ENCODE measurements around the gene GINS1.

Gene GINS1

DNA sequence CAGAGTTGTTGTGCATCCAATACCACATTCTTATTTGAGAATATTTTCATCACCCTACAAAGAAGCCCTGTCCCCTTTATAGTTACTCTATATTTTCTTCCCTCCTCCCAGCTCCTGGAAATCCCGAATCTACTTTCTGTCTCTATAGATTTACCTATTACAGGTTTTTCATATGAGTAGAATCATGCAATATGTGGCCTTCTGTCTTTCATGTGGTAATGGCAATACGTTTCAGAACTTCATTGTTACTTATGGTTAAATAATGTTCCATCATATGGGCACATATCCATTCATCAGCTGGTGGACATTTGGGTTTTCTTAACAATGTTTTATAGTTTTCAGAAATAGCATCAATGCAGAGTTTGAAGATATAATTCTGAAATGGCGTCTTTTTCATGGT lies 17.1 kb downstream of the GINS1 start:
- H3K4me3 ChIP-seq (replicated peaks; ENCODE audit: low read depth, low read length) = no peak overlapping the region
- TF ChIP-seq CTCF (IDR thresholded peaks at IDR 0.05; ENCODE audit: low read length, missing control alignments) = no peak
- no peak for DNase-seq (ENCODE audit: low read depth)

GRCh38 chr20:25437153-25437581 lies 29.7 kb downstream of the GINS1 start:
- H3K4me3 ChIP-seq (replicated peaks; ENCODE audit: low read depth, low read length) = no peak overlapping the region
- no peak for TF ChIP-seq CTCF (IDR thresholded peaks at IDR 0.05; ENCODE audit: low read length, missing control alignments)
- DNase-seq (ENCODE audit: low read depth) = peak; percentile 23

DNA sequence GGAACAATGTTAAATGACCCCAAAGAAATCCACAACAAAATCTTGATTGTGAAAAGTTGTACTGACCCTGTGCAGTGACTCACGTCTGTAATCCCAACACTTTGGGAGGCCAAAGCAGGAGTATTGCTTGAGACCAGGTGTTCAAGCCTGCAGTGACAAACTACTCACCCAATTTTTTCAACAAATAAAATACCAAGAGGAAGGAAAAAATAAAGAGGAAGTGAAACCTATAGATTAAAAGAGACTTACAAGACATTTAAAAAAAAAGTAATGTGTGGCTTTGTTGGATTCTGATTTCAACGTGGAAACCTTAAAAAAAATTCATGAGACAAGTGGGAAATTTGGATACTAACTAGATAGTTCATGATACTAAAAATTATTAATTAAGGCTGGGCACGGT lies 31.9 kb downstream of the GINS1 start:
- no peak for TF ChIP-seq CTCF (IDR thresholded peaks at IDR 0.05; ENCODE audit: low read length, missing control alignments)
- H3K4me3 ChIP-seq (replicated peaks; ENCODE audit: low read depth, low read length) = no peak overlapping the region
- DNase-seq (ENCODE audit: low read depth) = no peak

DNA sequence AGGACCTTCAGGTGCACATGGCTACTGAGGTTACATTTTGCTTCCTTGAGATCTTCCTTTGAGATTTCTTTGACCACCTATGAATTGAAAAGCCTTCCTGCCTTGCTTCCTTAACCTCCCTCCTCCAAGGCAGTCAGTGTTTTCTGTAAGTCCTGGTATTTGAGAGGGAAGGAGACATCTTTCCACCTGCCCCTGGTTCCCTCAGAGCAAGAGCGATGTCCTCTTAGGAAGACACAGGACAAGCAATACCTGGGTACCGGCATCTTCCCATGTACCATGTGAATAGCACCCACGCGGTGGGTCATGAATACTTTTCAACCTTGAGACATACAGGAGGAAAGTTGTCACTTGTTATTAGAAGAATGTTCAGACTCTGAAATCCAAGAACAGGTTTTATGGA lies 37.1 kb downstream of the GINS1 start:
- no peak for TF ChIP-seq CTCF (IDR thresholded peaks at IDR 0.05; ENCODE audit: low read length, missing control alignments)
- no peak for DNase-seq (ENCODE audit: low read depth)
- H3K4me3 ChIP-seq (replicated peaks; ENCODE audit: low read depth, low read length) = no peak overlapping the region

DNA sequence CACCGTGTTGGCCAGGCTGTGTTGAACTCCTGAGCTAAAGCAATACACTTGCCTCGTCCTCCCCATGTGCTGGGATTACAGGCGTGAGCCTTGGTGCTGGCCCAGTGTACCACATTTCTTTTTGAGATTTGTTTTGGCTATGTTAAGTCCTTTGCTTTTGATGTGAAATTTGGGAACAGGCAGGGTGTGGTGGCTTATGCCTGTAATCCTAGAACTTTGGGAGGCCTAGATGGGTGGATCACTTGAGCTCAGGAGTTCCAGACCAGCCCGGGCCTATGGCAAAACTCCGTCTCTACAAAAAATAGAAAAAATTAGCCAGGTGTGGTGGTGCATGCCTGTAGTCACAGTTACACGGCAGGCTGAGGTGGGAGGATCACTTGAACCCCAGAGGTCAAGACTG lies 40.2 kb downstream of the GINS1 start:
- no peak for DNase-seq (ENCODE audit: low read depth)
- no peak for TF ChIP-seq CTCF (IDR thresholded peaks at IDR 0.05; ENCODE audit: low read length, missing control alignments)

GRCh38 chr20:25452333-25452732 lies 44.9 kb downstream of the GINS1 start:
- no peak for TF ChIP-seq CTCF (IDR thresholded peaks at IDR 0.05; ENCODE audit: low read length, missing control alignments)
- no peak overlapping the region for H3K4me3 ChIP-seq (replicated peaks; ENCODE audit: low read depth, low read length)
- peak; percentile 7 for DNase-seq (ENCODE audit: low read depth)

More for the DNA sequence above, 40.2 kb downstream of the GINS1 start:
- H3K4me3 ChIP-seq (replicated peaks; ENCODE audit: low read depth, low read length) = no peak overlapping the region

GRCh38 chr20:25453035-25453810 lies 45.8 kb downstream of the GINS1 start:
- TF ChIP-seq CTCF (IDR thresholded peaks at IDR 0.05; ENCODE audit: low read length, missing control alignments) = no peak
- DNase-seq (ENCODE audit: low read depth) = peak; percentile 73
- no peak overlapping the region for H3K4me3 ChIP-seq (replicated peaks; ENCODE audit: low read depth, low read length)

Data from fibroblast of pulmonary artery (primary cell).